Measurements from ENCODE around the gene SORCS1.

SORCS1 gene

DNA sequence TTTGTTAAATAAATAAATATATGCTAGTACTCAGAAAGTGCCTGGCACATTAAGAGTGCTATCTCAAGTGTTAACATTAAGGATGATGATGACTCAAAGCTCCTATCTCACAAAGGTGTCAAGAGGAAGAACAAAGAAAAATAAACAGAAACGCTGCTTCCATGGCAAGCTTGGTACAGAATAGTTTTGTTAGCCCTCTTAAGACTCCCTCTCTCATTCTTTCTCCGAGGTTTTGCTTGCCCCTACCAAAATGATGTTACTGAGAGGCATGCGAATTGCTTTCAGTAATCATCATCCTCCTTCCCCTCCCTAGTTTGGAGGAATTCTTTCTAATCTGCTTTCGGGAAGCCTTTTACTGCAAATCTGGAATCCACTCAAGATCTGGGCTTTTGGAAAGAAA lies 96.7 kb downstream of the SORCS1 start:
- ChIA-PET POLR2A (no interaction called here), CTCF (no interaction called here)
- TF ChIP-seq NFRKB (IDR thresholded peaks at IDR 0.05) (no peak), L3MBTL2 (conservative IDR thresholded peaks at IDR 0.05) (no peak), CTBP1 (IDR thresholded peaks at IDR 0.05; ENCODE audit: borderline replicate concordance) (no peak), LEF1 (IDR thresholded peaks at IDR 0.05; ENCODE audit: borderline replicate concordance) (no peak), FOXM1 (IDR thresholded peaks at IDR 0.05; ENCODE audit: borderline replicate concordance) (no peak), SUZ12 (IDR thresholded peaks at IDR 0.05) (no peak), FOXK2 (IDR thresholded peaks at IDR 0.05) (no peak), HDGF (IDR thresholded peaks at IDR 0.05; ENCODE audit: borderline replicate concordance) (no peak)
- DNase-seq (ENCODE audit: extremely low spot score) = no peak

DNA sequence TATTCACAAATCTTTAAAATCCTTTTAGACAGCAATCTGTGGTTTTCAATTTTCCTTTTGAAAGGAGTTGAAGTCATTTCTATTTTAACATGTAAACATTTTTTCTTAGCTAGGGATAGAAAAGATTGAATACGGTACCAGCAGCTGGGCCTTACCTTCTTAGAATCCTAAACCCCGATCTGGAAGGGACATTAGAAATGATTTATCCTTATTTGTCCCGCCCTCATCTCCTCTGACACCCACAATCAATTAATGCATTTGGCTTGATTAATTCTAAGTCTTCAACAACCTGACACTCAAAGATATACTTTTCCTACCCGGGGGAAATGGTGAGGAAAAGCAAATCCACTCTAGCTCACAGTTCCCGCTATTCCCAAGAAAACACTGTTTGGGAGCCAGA lies 100.4 kb downstream of the SORCS1 start:
- no peak for DNase-seq (ENCODE audit: extremely low spot score)
- ChIA-PET POLR2A (no interaction called here), CTCF (no interaction called here)
- no peak for TF ChIP-seq L3MBTL2 (conservative IDR thresholded peaks at IDR 0.05)
- TF ChIP-seq FOXM1 (IDR thresholded peaks at IDR 0.05; ENCODE audit: borderline replicate concordance) = no peak
- TF ChIP-seq HDGF (IDR thresholded peaks at IDR 0.05; ENCODE audit: borderline replicate concordance) = no peak
- TF ChIP-seq CTBP1 (IDR thresholded peaks at IDR 0.05; ENCODE audit: borderline replicate concordance) = no peak
- no peak for TF ChIP-seq LEF1 (IDR thresholded peaks at IDR 0.05; ENCODE audit: borderline replicate concordance)
- no peak for TF ChIP-seq SUZ12 (IDR thresholded peaks at IDR 0.05)
- TF ChIP-seq, protein P1, sequence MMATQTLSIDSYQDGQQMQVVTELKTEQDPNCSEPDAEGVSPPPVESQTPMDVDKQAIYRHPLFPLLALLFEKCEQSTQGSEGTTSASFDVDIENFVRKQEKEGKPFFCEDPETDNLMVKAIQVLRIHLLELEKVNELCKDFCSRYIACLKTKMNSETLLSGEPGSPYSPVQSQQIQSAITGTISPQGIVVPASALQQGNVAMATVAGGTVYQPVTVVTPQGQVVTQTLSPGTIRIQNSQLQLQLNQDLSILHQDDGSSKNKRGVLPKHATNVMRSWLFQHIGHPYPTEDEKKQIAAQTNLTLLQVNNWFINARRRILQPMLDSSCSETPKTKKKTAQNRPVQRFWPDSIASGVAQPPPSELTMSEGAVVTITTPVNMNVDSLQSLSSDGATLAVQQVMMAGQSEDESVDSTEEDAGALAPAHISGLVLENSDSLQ (IDR thresholded peaks at IDR 0.05) = no peak
- TF ChIP-seq FOXA1 (IDR thresholded peaks at IDR 0.05) = no peak
- no peak for TF ChIP-seq NFRKB (IDR thresholded peaks at IDR 0.05)
- no peak for TF ChIP-seq ARNT (IDR thresholded peaks at IDR 0.05)
- TF ChIP-seq BHLHE40 (IDR thresholded peaks at IDR 0.05; ENCODE audit: borderline replicate concordance) = no peak
- TF ChIP-seq SP1 (IDR thresholded peaks at IDR 0.05) = no peak

DNA sequence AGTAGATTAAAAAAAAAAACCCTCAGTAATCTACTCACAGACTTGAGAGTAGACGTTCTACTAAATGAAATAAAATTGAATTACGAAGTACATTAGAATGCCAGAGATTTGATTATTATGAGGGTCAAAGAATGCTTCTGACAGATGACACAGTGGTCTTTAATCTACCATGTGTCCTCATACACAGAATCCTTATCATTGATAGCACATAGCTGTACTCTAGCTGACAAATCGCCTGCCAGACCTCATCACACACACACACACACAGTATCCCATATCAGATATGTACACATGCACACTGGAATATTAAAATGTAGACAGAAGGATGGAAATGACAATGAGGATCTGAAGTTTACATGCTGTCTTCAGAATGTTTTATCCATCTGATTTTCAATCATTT lies 104.6 kb downstream of the SORCS1 start:
- no peak for TF ChIP-seq FOXA1 (IDR thresholded peaks at IDR 0.05)
- TF ChIP-seq SP1 (IDR thresholded peaks at IDR 0.05) = no peak
- TF ChIP-seq FOXM1 (IDR thresholded peaks at IDR 0.05; ENCODE audit: borderline replicate concordance) = no peak
- TF ChIP-seq NFRKB (IDR thresholded peaks at IDR 0.05) = no peak
- no peak for TF ChIP-seq L3MBTL2 (conservative IDR thresholded peaks at IDR 0.05)
- no peak for TF ChIP-seq ZNF384 (IDR thresholded peaks at IDR 0.05)
- TF ChIP-seq BHLHE40 (IDR thresholded peaks at IDR 0.05; ENCODE audit: borderline replicate concordance) = no peak
- POLR2A ChIA-PET = no interaction called here
- CTCF ChIA-PET = interaction anchor here (0.6 kb wide), 1 partner anchor 117 kb away, joined by 4 read pairs; no protein-coding TSS in a partner anchor
- DNase-seq (ENCODE audit: extremely low spot score) = no peak

DNA sequence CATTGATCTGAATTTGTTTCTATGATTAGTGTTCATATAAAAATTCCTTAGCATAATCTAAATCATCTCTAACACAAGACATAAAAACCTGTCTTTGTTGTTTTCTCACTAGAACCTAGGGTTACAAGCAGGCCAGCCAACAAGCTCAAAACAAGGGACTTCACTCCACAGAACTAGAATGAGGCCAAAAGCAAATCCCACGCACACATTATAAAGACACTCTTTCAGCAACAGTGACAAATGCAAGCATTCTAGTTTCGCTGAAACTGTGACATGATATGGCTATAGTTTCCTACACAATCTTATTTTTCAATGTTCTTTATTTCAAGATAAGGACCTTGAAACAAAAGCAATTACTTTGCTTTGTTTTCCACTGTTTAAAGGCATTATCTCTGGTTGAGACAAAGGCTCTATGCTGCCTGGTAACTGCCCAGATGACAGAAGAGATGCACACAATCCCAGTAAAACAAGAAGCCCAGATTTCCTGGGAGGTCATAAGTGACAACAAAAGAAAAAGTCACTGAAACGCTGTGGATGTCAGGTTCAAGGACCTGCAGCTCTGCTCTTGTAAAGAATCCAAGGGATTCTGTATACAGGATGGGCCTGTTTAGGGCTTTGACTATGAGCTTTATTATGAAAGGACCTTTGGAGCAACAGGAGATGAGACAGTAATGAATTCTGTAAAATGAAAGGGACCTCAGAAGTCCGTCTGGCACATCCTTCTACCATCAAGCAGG lies 105.3 kb downstream of the SORCS1 start:
- POLR2A ChIA-PET = no interaction called here
- no peak for DNase-seq (ENCODE audit: extremely low spot score)
- TF ChIP-seq FOXM1 (IDR thresholded peaks at IDR 0.05; ENCODE audit: borderline replicate concordance) = no peak
- TF ChIP-seq SUZ12 (IDR thresholded peaks at IDR 0.05) = no peak
- TF ChIP-seq FOXK2 (IDR thresholded peaks at IDR 0.05) = no peak
- TF ChIP-seq CTBP1 (IDR thresholded peaks at IDR 0.05; ENCODE audit: borderline replicate concordance) = no peak
- no peak for TF ChIP-seq ARNT (IDR thresholded peaks at IDR 0.05)
- TF ChIP-seq SP1 (IDR thresholded peaks at IDR 0.05) = no peak
- no peak for TF ChIP-seq ELF4 (IDR thresholded peaks at IDR 0.05)
- no peak for TF ChIP-seq ZNF384 (IDR thresholded peaks at IDR 0.05)
- no peak for TF ChIP-seq HDGF (IDR thresholded peaks at IDR 0.05; ENCODE audit: borderline replicate concordance)
- TF ChIP-seq L3MBTL2 (conservative IDR thresholded peaks at IDR 0.05) = no peak
- no peak for TF ChIP-seq BHLHE40 (IDR thresholded peaks at IDR 0.05; ENCODE audit: borderline replicate concordance)
- no peak for TF ChIP-seq TARDBP (IDR thresholded peaks at IDR 0.05)
- CTCF ChIA-PET = interaction anchor here (0.6 kb wide), 1 partner anchor 118 kb away, joined by 4 read pairs; no protein-coding TSS in a partner anchor

DNA sequence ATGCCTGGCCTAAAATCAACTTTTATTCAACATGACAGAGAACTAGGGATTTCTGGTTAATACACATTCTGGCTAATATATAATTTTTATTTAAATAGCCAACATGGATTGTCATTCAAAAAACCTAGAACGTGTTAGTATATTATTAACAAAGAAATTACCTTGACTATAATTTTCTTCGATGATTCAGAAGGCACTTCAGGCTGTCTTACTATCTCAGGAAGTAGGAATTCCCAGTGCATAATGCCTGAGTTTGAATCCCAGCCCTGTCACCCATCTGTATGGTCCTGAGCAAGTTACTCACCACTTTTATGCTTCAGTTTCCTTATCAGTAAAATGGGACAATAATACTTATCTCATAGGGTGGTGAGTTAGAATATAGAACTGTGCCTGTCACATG lies 106.2 kb downstream of the SORCS1 start:
- ChIA-PET POLR2A (no interaction called here), CTCF (no interaction called here)
- no peak for TF ChIP-seq BHLHE40 (IDR thresholded peaks at IDR 0.05; ENCODE audit: borderline replicate concordance)
- no peak for TF ChIP-seq FOXM1 (IDR thresholded peaks at IDR 0.05; ENCODE audit: borderline replicate concordance)
- TF ChIP-seq SP1 (IDR thresholded peaks at IDR 0.05) = no peak
- DNase-seq (ENCODE audit: extremely low spot score) = no peak

DNA sequence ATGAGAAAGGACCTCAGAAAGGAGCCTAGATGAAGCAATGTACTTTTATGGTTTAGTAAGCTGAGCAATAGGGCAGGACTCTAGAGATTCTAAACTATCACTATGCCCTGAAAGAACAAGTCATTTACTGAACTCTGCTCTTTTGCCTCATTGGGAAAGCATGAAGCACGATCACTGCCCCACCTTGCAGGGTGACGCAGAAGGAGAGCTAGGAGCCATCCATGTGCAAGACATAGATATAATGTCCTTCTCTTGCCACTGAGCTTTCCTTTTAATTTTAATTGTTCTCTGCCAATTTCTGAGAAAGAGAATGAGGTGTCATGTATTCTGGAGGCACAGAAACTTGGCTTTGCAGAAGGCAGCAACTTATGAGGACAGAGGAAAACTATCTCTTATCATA lies 108.3 kb downstream of the SORCS1 start:
- TF ChIP-seq NFRKB (IDR thresholded peaks at IDR 0.05) (no peak), L3MBTL2 (conservative IDR thresholded peaks at IDR 0.05) (no peak)
- POLR2A ChIA-PET = no interaction called here
- CTCF ChIA-PET = no interaction called here
- no peak for DNase-seq (ENCODE audit: extremely low spot score)

DNA sequence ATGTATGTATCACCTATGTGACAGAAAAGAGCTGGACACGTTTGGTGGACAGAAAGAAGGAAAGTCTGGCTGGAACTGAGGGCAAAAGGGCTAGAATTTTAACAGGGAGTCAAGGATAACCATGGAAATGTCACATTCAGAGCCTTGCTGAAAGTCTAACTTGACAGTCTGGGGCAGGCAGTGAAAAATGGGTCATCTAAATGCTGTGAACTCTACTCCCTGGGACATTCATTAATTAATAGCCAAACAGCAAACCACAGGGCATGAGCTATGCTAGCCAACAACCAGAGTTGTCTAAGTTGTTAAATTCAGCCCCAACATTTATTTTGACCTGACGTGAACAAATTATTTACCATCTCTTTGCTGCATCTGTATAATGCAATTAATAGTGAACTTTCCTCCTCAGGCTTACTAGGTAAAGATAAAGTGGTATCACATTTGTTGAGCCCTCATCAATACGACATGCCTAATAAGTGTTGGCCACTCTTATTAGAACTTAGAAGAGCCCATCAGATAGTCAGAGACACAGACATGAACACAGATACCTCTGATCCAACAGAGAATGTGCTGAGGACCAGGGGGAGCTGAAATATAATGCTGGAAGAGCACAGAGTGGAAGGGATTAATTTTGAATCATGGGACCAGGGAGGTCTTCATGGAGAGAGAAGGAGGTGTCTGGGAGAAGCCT lies 109.9 kb downstream of the SORCS1 start:
- ChIA-PET POLR2A (no interaction called here), CTCF (interaction anchor here (0.6 kb wide), 1 partner anchor 150 kb away, joined by 3 read pairs; no protein-coding TSS in a partner anchor)
- TF ChIP-seq ZNF384 (IDR thresholded peaks at IDR 0.05) (no peak), SP1 (IDR thresholded peaks at IDR 0.05) (no peak), ELF4 (IDR thresholded peaks at IDR 0.05) (no peak), FOXM1 (IDR thresholded peaks at IDR 0.05; ENCODE audit: borderline replicate concordance) (no peak), FOXA1 (IDR thresholded peaks at IDR 0.05) (no peak), BHLHE40 (IDR thresholded peaks at IDR 0.05; ENCODE audit: borderline replicate concordance) (no peak), L3MBTL2 (conservative IDR thresholded peaks at IDR 0.05) (no peak), LEF1 (IDR thresholded peaks at IDR 0.05; ENCODE audit: borderline replicate concordance) (no peak), NFRKB (IDR thresholded peaks at IDR 0.05) (no peak), CTBP1 (IDR thresholded peaks at IDR 0.05; ENCODE audit: borderline replicate concordance) (no peak), TARDBP (IDR thresholded peaks at IDR 0.05) (no peak), SUZ12 (IDR thresholded peaks at IDR 0.05) (no peak), FOXK2 (IDR thresholded peaks at IDR 0.05) (no peak), ARNT (IDR thresholded peaks at IDR 0.05) (no peak)
- TF ChIP-seq, protein P1 (IDR thresholded peaks at IDR 0.05) = no peak
- DNase-seq (ENCODE audit: extremely low spot score) = no peak

Data from HEK293T (cell line).